ENCODE measurements around the gene PARN.
"Not testable (repeated sequence)": the region's sequence is repeated elsewhere in the genome, so short reads cannot be mapped to it uniquely, and the experiment has no call there.

Gene PARN

DNA sequence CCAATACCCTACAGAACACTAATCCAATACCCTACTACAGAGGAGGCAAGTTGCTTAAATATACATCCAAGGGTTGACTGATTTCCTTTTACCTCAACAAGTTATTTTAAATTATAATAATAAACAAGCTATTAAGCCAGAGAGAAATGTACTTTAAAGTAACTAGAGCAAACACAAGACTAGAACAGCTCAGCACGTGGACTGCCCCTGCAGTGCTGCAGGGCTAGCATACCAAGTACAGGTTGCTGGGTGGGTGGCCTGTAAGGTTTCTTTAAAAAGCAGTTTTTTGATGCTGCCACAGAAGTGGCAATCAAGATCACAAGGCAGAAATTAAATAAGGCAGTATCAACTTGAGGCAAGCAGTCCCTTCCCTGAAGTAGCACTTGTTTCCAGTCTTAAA is 63.5 kb downstream of the PARN start:
- DNase-seq = no peak

DNA sequence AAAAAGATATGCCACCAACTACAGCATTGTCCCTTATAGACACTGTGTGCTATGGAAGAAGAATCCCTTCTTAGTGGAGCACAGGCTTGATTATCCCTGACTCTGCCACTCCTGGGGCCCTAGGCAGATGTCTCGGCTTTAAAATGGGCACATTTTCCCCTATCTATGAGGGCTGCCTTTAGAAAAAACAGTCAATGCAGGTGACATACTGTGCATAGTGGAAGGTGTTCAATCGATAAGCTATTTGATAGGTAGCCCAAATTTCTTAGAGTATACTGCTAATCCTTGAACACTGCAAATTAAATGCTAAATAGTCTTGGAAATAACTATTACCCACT is 64.4 kb downstream of the PARN start:
- DNase-seq = no peak

DNA sequence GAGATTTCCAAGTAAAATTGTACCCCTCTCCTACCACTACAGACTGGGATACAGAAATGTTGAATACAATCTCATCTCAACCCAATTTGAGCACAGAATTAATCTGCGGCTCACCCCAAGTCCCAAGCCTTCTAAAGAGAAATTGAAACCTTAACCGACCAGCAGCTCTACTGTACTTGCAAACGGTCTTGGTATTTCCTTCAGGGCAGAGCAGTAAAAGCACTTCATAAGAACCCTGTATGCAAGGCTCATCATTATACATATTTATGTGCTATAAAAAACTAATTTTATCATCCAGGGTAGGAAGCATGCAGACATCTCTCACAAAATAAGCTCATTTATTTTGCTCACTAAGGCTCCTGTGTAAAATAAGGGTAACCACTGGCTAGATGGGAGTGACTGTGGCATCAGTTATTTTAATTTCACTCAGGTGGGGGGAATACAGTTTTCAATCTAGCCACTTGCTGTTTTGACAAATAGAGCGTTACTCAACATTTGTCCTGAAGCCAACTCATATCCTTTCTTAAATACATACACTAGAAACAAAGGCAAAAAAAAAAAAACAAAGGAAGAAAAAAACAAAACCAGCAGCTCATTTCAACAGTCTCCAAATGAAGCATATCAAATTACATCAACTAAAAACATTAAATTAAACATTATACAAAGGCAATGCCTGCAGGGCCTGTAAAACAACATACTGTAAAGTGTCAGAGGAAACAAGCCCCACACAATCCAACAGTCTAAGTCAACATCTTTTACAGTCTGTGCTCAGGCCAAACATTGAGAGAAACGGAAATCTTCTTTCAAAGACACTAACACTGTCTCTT is 65.0 kb downstream of the PARN start:
- no peak for DNase-seq

DNA sequence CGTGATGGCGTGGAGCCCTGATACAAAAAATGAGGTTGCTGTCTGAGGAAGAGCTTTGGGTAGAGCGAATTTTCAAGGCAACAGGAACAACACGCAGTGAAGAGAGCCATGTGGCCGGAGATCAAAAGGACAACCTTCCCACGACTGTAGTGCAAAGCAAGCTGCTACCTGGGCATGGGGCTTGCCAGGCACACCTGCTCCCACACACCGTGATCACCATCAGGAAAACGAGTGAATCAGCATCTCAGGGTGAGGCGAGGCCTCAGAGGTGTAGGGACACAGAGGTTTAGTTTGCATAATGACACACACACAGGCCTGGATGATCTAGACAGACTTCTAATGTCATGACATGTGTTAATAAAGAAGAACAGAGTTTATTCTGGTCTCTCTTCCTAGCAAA is 65.7 kb downstream of the PARN start:
- DNase-seq = no peak

DNA sequence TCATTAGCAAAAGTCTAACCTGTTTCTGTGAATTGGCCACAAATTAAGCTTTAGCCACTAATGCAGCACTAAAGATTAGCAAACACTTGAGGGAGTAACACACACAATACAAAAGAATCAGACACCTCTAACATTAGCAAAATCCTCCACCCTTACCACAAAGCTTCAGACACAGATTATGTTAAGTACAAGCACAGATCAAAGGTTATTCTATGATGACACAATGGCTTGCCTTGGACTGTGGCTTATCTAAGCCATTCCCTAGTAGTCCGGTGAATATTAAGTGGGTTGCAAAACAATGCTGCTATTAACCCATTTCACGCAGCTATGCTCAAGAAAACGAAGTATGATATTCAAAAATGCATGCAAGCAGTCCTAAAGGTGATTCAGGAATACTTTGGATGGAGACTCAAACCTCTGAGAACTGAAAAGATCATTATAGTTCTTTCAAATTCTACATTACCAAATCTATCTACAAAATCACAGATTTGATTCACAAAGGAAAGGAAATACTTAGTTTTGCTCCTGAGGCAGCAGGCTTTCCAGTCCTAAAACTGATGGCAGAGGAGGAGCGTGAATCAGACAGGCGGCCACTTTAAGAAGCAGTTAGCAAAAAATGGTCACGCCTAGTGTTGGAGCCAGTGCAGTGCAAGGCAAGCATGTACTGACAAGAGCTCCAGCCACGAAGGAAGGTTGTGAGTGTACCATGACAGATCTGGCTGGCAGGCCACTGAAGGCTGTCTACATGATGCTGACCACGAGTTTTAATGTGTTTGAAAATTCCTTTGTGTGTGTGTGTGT is 67.2 kb downstream of the PARN start:
- no peak for DNase-seq

DNA sequence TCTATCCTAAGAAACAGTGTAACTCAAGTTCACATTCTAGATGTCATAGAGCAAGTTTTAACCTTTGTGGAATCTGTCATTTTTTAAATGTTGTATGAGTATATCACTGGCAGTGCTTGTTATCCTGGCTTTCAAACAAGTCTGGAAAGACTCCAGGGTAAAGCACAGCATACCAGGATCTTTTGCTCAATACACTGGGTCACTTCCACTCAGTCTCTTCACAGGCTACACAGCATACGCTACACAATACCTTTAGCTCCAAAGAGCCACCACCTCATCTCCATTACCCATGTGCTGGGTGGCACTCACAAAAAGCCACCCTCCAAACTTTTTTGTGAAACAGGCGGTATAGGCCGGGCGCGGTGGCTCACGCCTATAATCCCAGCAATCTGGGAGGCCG is 69.5 kb downstream of the PARN start:
- no peak for DNase-seq

DNA sequence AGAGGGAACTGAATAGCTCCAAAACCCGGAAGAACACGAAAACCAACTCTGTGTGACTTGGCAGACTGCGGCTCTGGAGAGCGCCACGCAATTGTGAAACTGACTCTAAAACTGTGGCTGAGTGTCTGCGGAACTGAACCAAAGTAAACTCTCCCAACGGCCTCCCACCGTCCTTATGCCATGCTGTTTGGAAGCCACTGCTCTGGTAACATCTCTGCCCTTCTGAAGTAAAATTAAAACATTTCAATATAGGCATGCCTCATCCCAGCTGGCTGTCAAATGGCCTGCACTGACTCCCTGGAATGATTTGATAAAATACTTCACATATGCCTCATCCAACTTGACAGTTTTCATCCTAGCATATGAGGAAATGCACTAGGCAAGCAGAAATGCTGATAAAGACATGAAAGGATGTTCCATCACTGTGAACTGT is 70.2 kb downstream of the PARN start:
- DNase-seq = no peak

DNA sequence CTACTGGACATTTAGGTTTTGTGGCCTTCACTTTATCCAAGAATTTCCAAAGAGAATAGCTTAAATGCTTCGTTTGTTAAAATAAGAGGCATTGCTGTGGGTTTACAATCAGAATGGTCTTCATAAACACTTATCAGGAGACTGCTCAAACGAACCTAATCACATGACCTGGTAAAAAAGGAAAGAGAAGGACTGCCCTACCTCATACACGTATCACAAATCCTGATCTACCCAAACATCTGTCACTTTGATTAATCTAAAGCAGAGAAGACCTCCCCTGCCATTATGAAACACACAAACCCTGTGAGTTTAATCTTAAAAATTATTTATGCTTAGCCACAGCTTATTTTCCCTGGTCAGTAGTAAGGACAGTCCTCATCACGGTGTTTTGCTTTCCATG is 76.6 kb downstream of the PARN start:
- no peak for DNase-seq

DNA sequence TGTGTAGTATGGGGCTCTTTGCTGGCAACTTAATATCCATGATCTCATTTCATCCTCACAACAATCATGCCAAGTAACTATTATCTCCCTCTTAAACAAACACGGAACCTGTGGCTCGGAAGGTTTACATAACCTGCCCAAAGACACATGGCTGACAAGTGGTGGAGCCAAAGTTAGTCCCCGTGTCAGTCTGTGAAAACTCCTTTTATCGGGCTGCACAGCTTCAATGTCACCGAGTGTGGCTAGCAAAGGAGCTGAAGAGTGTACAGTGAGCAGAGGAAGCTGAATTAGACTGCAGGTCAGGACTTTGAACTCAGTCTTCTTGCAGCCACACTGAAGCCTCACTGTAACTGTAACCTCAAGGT is 80.3 kb downstream of the PARN start:
- DNase-seq = no peak

DNA sequence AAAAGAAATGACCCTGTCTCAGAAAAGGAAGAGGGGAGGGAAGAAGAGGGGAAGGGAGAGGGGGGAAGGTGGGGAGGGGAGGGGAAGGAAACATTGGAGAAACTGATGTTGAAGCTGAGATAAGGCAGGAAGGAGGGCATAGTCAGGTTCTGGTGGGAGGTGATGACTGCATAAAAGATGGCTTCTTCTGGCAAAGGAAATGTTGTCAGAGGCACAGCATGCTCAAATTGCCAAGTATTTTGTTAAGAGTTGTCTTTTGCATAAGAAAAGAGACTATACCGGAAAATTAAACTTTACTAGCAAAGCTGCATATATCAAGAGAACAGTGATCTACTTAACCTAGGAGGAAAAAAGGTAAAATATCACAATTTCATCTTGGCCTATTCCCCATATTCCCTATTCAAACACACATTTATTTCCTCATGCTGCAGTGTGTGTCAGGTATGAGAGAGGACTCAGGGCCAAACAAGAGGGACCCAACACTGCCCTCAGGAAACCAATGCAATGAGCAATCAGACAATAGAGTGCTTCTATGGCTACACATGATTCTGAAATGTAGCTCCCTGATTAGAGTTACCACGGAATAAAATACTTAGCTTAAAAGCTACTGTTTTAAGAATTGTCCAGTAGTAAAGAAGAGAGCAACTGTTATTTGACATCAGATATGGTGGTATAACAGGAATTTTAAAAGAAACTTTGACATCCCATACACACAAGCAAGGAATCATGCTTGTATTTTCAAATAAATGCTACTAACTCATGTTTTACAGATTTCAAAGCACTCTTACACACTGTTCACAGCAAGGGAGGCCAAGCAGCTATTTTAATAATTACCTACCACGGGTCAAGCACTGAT is 80.9 kb downstream of the PARN start:
- no peak for DNase-seq

DNA sequence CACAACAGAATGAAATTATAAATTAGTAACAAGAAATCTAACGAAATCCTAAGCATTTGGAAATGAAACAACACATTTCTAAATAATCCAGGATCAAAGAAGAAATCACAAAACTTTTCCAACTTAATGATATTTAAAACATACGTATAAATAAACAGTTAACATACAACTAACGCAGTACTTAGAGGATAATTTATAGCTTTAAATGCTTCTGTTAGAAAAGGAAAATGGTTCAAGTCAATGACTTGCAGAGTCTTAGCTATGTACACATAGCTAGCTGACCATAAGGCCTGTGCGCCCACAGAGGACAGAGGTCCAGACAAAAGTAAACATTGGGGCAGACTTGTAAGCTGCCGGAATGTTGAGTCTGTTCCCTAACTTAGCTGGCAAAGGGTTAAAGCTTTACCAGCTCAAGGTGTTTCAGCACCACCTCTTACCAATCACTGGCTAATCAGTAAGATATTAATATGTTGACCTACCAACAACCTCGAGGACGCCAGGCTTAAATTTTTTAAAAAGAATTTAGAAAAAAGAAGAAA is 84.6 kb downstream of the PARN start:
- no peak for DNase-seq

DNA sequence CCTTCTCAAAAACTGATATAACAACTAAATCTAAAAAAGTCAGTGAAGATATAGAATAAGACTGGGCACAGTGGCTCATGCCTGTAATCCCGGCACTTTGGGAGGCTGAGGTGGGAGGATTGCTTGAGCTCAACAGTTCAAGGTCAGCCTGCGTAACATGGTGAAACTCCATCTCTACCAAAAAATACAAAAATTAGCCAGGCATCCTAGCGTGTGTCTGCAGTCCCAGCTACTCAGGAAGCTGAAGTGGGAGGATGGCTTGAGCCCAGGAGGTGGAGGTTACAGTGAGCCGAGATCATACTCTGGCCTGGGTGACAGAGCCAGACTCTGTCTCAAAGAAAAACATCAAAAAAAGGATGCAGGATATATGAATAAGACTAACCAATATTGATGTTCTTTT is 85.2 kb downstream of the PARN start:
- not testable (repeated sequence) for DNase-seq

DNA sequence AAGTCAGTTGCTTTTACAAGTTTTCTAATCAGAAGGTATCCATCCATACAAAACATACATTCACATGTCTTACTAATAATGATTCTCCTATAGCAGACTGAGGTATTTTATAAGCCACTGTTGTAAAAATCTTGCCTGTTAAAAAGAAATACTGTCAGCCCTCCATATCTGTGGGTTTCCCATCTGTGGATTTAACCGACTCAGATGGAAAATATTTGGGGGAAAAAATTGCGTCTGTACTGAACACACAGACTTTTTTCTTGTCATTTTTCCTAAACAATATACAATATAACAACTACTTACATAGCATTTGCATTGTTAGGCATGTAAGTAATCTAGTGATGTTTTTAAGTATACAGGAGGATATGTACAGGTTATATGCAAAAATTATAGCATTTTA is 90.4 kb downstream of the PARN start:
- no peak for DNase-seq

DNA sequence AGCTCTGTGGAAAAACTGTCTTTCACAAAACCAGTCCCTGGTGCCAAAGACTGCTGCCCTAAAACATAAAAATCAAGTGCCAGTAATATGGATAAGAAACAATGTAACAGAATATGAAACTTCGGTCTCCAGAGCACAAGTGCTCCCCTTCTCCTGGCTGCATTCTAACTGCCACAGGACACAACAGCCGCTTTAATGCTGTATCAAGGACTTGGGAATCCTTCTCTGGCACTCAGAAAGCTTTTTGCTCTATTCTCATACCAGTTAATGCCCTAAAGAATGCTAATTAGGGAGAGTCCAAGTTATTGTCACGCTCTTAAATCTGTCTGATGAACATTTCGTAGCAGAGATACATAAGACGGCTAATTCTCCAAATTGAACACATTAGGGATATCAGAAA is 90.9 kb downstream of the PARN start:
- DNase-seq = no peak

DNA sequence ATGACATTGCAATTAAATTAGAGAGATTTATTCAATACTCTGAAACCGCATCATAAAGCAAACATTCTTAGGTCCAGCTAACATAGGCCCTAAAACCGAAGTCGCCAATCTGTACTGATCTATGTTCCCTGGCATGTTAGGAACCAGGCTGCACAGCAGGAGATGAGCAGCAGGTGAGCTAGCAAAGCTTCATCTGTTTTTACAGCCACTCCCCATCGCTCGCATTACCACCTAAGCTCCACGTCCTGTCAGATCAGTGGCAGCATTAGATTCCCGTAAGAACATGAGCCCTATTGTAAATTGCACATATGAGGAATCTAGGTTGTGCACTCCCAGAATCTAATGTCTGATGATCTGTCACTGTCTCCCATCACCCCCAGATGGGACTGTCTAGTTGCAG is 91.5 kb downstream of the PARN start:
- no peak for DNase-seq

DNA sequence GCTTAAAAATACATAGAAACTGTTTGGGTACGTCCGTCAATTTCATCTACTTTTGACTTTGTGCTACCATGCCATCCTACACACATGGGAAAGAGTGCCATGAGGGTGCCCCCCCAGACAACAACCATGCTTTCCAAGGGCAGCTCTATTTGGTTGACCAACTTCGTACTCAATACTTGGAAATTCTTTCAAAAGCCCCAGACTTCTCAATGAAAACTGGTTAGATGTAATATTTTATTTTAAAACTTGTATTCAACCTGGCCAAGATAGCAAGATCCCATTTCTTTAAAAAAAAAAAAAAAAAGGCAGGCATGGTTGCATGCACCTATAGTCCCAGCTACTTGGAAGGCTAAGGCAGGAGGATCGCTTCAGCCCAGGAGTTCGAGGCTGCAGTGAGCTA is 98.4 kb downstream of the PARN start:
- no peak for DNase-seq

DNA sequence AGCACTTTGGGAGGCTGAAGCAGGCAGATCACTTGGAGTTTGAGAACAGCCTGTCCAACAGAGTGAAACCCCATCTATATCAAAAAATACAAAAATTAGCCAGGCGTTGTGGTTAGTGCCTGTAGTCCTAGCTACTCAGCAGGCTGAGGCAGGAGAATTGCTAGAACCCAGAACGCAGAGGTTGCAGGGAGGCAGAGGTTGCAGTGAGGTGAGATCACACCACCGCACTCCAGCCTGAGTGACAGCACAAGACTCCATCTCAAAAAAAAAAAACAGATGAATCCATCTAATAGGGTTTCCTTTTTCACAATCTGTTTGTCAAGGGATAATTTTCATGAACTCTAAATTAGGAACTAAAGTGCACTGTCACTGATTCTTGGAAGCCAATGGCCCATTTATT is 99.0 kb downstream of the PARN start:
- no peak for DNase-seq

DNA sequence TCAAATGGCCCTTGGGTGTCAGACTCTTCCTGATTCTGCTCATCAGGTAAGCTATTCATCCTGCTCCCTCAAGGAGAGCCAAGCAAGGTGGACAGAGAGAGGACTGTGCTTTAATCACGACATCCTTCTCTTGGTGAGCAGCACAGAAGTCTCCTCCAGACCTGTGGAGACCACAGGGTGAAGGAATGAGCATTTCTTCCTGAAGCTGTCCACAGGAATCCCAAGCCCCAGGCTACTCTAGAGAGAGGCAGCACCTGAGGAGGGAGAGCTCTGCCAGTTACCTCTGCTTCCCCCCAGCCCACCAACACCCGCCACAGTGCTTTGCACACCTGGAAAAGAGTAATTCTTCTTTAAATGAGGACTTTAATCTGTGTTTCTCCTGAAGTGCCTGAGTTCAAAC is 100.0 kb downstream of the PARN start:
- DNase-seq = no peak

DNA sequence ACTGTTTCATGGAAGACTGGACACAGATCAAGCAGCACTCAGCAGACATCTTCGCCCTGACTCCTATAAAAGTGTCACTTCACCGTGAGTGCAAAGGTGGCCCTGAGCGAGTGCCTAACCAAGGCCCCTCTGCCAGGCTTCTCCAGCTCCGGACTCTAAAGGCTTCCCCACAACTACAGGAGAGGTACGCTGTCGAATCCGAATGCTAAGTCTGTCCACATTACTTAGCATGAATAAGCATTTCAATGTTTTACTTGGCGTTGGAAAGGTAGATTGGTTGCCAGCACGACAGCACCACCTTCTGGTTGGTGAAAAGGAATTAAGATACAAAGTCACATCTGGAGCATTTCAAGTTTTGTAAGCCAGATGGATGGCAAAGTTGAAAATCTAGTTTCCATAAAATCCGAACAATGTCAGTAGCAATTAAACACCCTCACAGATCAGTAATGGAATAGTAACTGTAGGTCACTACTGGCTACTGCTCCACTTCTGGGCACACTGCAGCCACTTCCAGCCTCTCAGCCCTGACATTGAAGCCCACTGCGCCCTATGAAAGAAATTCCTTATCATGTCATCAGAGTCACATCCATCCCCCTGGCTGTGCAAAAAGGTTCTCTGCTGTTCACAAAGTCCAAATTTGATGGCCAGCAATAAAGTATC is 100.9 kb downstream of the PARN start:
- peak; percentile 72 for DNase-seq

DNA sequence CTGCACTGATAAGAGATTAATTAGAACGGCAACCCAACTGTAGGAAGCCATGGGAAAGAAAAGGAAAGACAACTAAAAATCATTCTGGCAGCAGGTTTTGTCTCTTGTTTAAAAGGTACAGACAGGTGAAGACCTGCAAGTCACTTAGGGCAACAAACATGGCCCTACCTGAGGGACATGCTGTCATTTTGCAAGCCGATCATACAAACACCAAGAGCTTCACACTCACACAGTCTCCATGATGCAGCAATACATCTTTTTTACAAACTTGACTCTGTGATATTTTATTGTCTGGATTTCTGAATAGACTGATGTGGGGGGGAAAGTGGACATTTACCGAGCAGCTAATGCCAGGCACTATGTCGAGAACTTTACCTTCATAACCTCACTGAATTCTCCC is 101.8 kb downstream of the PARN start:
- DNase-seq = no peak

DNA sequence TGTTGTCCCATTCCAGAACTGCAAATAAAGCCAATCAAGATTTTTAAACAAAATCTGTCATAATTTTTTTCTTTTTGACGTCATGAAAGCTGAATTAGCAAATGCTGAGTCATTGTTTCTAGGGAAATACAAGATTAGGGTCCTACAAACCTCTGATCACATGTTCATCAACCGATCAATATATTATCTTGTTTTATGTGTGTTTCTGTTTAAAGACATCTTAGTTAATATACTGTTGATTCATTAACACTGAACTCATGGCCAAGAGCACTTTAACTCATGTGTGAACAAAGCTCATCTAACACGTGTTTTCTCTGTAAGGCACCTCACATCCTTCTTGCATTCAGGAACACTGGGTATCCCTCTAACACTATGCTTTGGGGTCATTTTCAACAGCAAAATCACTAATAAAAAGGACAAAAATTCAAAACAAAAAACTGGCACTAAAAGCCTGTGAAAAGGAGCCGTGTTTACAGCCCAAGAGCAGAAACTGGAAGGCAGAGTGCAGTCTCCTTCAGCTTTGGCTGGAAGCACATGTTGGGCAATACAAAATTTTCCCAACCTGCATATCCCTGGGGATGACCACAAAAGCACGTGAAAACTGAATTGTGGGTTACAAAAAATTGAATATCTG is 102.5 kb downstream of the PARN start:
- no peak for DNase-seq

DNA sequence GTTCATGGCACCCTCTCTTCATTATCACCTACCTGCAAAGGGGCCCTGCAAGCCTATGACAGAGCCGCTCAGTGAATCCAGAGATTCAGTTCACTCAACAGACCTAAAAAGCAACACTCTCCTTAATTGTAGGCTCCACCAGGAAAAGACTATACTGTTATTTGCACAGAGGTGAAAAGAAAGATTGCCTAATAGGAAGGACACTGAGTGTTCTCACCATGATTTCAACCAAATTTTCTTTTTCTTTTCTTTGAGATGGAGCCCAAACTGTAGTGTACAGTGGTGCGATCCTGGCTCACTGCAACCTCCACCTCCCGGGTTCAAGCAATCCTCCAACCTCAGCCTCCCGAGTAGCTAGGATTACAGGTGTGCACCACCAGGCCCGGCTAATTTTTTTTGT is 104.5 kb downstream of the PARN start:
- no peak for DNase-seq

Measured in activated effector memory CD4-positive, alpha-beta T cell treated with anti-CD3 and anti-CD28 coated beads, Interleukin-2, amount 50 U/mL, for 16 hours (primary cell).